Liver (tissue), 9 donors: Measurements from ENCODE around the gene NFKB2. TPM values are rescaled to one million over a fixed set of nuclear protein-coding genes. Genes with fewer than 3 reads are reported as not detected.

Experiments
- DNase-seq: peaks from one replicate; pipeline ENCODE4 v3.0.0-alpha.2; 2017; ENCODE audit warnings: low spot score
- H3K27ac ChIP-seq, 2 donors: one replicate each; pipeline ENCODE4 v1.7.0; 2013; ENCODE audit warnings: inconsistent platforms in 2 of 2, low read length in 2 of 2, control low read depth in 1 of 2, low read depth in 1 of 2, mild to moderate bottlenecking in 1 of 2
- H3K27me3 ChIP-seq, 4 donors: one replicate each; pipeline versions ENCODE4 v1.6.1 to v1.7.0; 2013; ENCODE audit warnings: low read length in 3 of 4, inconsistent platforms in 1 of 4, mild to moderate bottlenecking in 1 of 4, moderate library complexity in 1 of 4; ENCODE audit not compliant: control insufficient read depth in 4 of 4, insufficient read depth in 4 of 4
- H3K36me3 ChIP-seq, 4 donors: one replicate each; pipeline versions ENCODE4 v1.6.1 to v1.7.0; 2013; ENCODE audit warnings: low read length in 3 of 4, mild to moderate bottlenecking in 3 of 4, low read depth in 1 of 4, moderate library complexity in 1 of 4; ENCODE audit not compliant: control insufficient read depth in 4 of 4, insufficient read depth in 3 of 4
- H3K4me1 ChIP-seq, 4 donors: one replicate each; pipeline versions ENCODE4 v1.6.1 to v1.7.0; 2013; ENCODE audit warnings: low read length in 3 of 4, mild to moderate bottlenecking in 3 of 4, moderate library complexity in 1 of 4; ENCODE audit not compliant: control insufficient read depth in 4 of 4, insufficient read depth in 4 of 4
- H3K4me3 ChIP-seq, 3 donors: one replicate each; pipeline versions ENCODE4 v1.6.1 to v1.7.0; 2013; ENCODE audit warnings: low read length in 3 of 3, control low read depth in 1 of 3, low read depth in 1 of 3, mild to moderate bottlenecking in 1 of 3
- H3K9ac ChIP-seq, 2 donors: one replicate each; pipeline ENCODE4 v1.7.0; 2013; ENCODE audit warnings: low read length in 2 of 2, mild to moderate bottlenecking in 2 of 2, moderate library complexity in 2 of 2, control low read depth in 1 of 2, low read depth in 1 of 2
- H3K9me3 ChIP-seq, 4 donors: one replicate each; pipeline versions ENCODE4 v1.6.1 to v1.7.0; 2013; ENCODE audit warnings: low read length in 3 of 4; ENCODE audit not compliant: control insufficient read depth in 4 of 4
- ATF3 ChIP-seq: IDR thresholded peaks from 2 replicates; pipeline ENCODE4 v1.6.1; 2016; ENCODE audit warnings: antibody characterized with exemption
- CTCF ChIP-seq: fragments of 150-350 bp; IDR thresholded peaks from 2 replicates; pipeline ENCODE4 v1.5.1; 2017; ENCODE audit warnings: improper control_type of control experiment, low read depth, low read length; ENCODE audit not compliant: missing input control
- EGR1 ChIP-seq, 2 donors: IDR thresholded peaks; 2 replicates each; pipeline ENCODE4 v1.6.1; 2016 to 2018; ENCODE audit warnings: antibody characterized with exemption in 2 of 2, low read depth in 2 of 2
- FOXA1 ChIP-seq: IDR thresholded peaks from 2 replicates; pipeline ENCODE4 v1.6.1; 2016; ENCODE audit warnings: antibody characterized with exemption
- FOXA2 ChIP-seq: IDR thresholded peaks from 2 replicates; pipeline ENCODE4 v1.6.1; 2016; ENCODE audit warnings: antibody characterized with exemption
- GABPA ChIP-seq, 2 donors: IDR thresholded peaks in 1 of 2; conservative IDR thresholded peaks in 1 of 2; 2 replicates each; pipeline ENCODE4 v1.6.1; 2016; ENCODE audit warnings: antibody characterized with exemption in 2 of 2, mild to moderate bottlenecking in 1 of 2, moderate library complexity in 1 of 2
- HNF4A ChIP-seq, 2 donors: conservative IDR thresholded peaks; 2 replicates each; pipeline ENCODE4 v1.6.1; 2016; ENCODE audit warnings: antibody characterized with exemption in 2 of 2, mild to moderate bottlenecking in 2 of 2
- HNF4G ChIP-seq: IDR thresholded peaks from 2 replicates; pipeline ENCODE4 v1.6.1; 2016; ENCODE audit warnings: antibody characterized with exemption
- JUND ChIP-seq, 2 donors: IDR thresholded peaks; 2 replicates each; pipeline ENCODE4 v1.6.1; 2016; ENCODE audit warnings: antibody characterized with exemption in 2 of 2
- MAX ChIP-seq: IDR thresholded peaks from 2 replicates; pipeline ENCODE4 v1.6.1; 2016; ENCODE audit warnings: antibody characterized with exemption
- NR2F2 ChIP-seq: IDR thresholded peaks from 2 replicates; pipeline ENCODE4 v1.6.1; 2016; ENCODE audit warnings: antibody characterized with exemption
- RAD21 ChIP-seq, 2 donors: IDR thresholded peaks; 2 replicates each; pipeline ENCODE4 v1.6.1; 2016; ENCODE audit warnings: antibody characterized with exemption in 2 of 2, mild to moderate bottlenecking in 2 of 2
- REST ChIP-seq: IDR thresholded peaks from 2 replicates; pipeline ENCODE4 v1.6.1; 2016; ENCODE audit warnings: antibody characterized with exemption, mild to moderate bottlenecking
- RXRA ChIP-seq, 2 donors: IDR thresholded peaks; 2 replicates each; pipeline ENCODE4 v1.6.1; 2017 to 2018; ENCODE audit warnings: antibody characterized with exemption in 2 of 2, mild to moderate bottlenecking in 1 of 2
- SP1 ChIP-seq: IDR thresholded peaks from 2 replicates; pipeline ENCODE4 v1.6.1; 2018; ENCODE audit warnings: antibody characterized with exemption, mild to moderate bottlenecking
- YY1 ChIP-seq: IDR thresholded peaks from 2 replicates; pipeline ENCODE4 v1.6.1; 2016; ENCODE audit warnings: antibody characterized with exemption, mild to moderate bottlenecking
- ZBTB33 ChIP-seq: IDR thresholded peaks from 2 replicates; pipeline ENCODE4 v1.6.1; 2016; ENCODE audit warnings: antibody characterized with exemption
- WGBS: extraction: QIAGEN DNeasy Blood & Tissue Kit; methylation state at CpG from one replicate; pipeline ENCODE4 v1.1.7; 2013; 5-methylcytosine and 5-hydroxymethylcytosine counted together
- polyA plus RNA-seq, 2 donors: library from polyadenylated mRNA; stranded (reverse) in 1 of 2; unstranded in 1 of 2; fragments of 200-250 nt in 1 of 2; fragments of >200 nt in 1 of 2; fragmentation: Nextera tagmentation in 1 of 2; extraction: Ambion mirVana in 1 of 2; gene quantifications; one replicate each; pipeline versions ENCODE4 v1.2.1 to v1.2.3, GENCODE V29; 2013 to 2015
- total RNA-seq, 2 donors: library from RNA; depleted of rRNA; stranded (reverse); fragments of >200 nt; gene quantifications; one replicate each; pipeline ENCODE4 v1.2.3, GENCODE V29; 2014
- donor health status: healthy.
- donor health status: healthy.
- donor health status: healthy.
- donor health status: healthy.
- donor health status: healthy.

NFKB2 gene
- total and polyA plus RNA-seq, 4 donors, result 1.8 to 8.5 (median 7.1) TPM

- Histone ChIP-seq H3K9me3 (no peaks in the 10 kb centered on the region), H3K4me1 (no peaks in the 10 kb centered on the region), H3K4me3 (no peak overlapping the region), H3K27ac (no peak overlapping the region), H3K9ac (no peak overlapping the region), H3K36me3 (peaks cover 17 to 50% (median 28%) of the 10 kb centered on the region in 4 donors), H3K27me3 (no peaks in the 10 kb centered on the region)
- WGBS, result 98% methylated on average over 9 of the region's 9 CpGs
- TF ChIP-seq RAD21 (IDR thresholded peaks at IDR 0.05) (no peak), FOXA2 (no peak), ATF3 (no peak), REST (no peak), MAX (no peak), NR2F2 (no peak), ZBTB33 (no peak), CTCF (no peak), HNF4A (conservative IDR thresholded peaks at IDR 0.05) (no peak), HNF4G (no peak), JUND (IDR thresholded peaks at IDR 0.05) (no peak), YY1 (no peak), RXRA (IDR thresholded peaks at IDR 0.05) (no peak), FOXA1 (no peak)
- no peak for DNase-seq
Measured at GRCh38 chr10:102381983-102382382, 13.5 kb upstream of the NFKB2 start.

GRCh38 chr10:102382871-102383270 is 12.6 kb upstream of the NFKB2 start:
- Histone ChIP-seq H3K27me3 (no peaks in the 10 kb centered on the region), H3K9me3 (no peaks in the 10 kb centered on the region), H3K27ac (no peak overlapping the region), H3K9ac (no peak overlapping the region), H3K36me3 (peaks cover 15 to 47% (median 28%) of the 10 kb centered on the region in 4 donors), H3K4me3 (no peak overlapping the region), H3K4me1 (no peaks in the 10 kb centered on the region)
- 95% methylated on average over 8 of the region's 8 CpGs for WGBS
- TF ChIP-seq FOXA1 (no peak), GABPA (IDR thresholded peaks at IDR 0.05 in 1 of 2, conservative IDR thresholded peaks at IDR 0.05 in 1 of 2) (no peak), ZBTB33 (no peak), EGR1 (IDR thresholded peaks at IDR 0.05; ENCODE audit: low read depth in 2 of 2) (no peak), HNF4G (no peak), SP1 (no peak), JUND (IDR thresholded peaks at IDR 0.05) (no peak)
- no peak for DNase-seq
